Left renal cortex interstitium (tissue), 4 donors: ENCODE measurements around the gene SLC25A43. TPM values are rescaled to one million over a fixed set of nuclear protein-coding genes. Genes with fewer than 3 reads are reported as not detected.
"Not testable (repeated sequence)": the region's sequence is repeated elsewhere in the genome, so short reads cannot be mapped to it uniquely, and the experiment has no call there.

ENCODE experiments used
- DNase-seq, 4 donors: peaks; one replicate each; pipeline ENCODE4 v3.0.0-alpha.2; 2013; ENCODE audit warnings: low read depth in 4 of 4, low spot score in 2 of 4, missing footprints in 1 of 4
- polyA plus RNA-seq, 4 donors: library from polyadenylated mRNA; unstranded; fragments of 120-200 nt; gene quantifications; one replicate each; pipeline ENCODE4 v1.2.1, GENCODE V29; 2013; ENCODE audit not compliant: insufficient read length in 4 of 4

Gene SLC25A43
- 1 to 10 TPM; 3.1 to 6.7 (median 4.5) TPM for polyA plus RNA-seq

- DNase-seq, result no peak
These were observed at the start of gene SLC25A43 for GRCh38 chrX:119398974-119399771. Gene SLC25A43 (plus strand): TSS chrX:119399336. CDS start chrX:119399404, 68 bp downstream.

GRCh38 chrX:119359618-119360382 is 39.3 kb upstream of the SLC25A43 start:
- no peak for DNase-seq

- not testable (repeated sequence) for DNase-seq
These were observed 37.7 kb upstream of the SLC25A43 start for GRCh38 chrX:119361451-119361850.

DNA sequence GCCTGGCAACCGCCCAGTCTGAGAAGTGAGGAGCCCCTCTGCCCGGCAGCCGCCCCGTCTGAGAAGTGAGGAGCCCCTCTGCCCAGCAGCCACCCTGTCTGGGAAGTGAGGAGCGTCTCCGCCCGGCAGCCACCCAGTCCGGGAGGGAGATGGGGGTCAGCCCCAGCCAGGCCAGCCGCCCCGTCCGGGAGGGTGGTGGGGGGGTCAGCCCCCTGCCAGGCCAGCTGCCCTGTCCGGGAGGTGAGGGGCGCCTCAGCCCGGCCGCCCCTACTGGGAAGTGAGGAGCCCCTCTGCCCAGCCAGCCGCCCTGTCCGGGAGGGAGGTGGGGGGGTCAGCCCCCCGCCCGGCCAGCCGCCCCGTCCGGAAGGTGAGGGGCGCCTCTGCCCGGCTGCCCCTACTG is 37.1 kb upstream of the SLC25A43 start:
- DNase-seq, result not testable (repeated sequence)

DNA sequence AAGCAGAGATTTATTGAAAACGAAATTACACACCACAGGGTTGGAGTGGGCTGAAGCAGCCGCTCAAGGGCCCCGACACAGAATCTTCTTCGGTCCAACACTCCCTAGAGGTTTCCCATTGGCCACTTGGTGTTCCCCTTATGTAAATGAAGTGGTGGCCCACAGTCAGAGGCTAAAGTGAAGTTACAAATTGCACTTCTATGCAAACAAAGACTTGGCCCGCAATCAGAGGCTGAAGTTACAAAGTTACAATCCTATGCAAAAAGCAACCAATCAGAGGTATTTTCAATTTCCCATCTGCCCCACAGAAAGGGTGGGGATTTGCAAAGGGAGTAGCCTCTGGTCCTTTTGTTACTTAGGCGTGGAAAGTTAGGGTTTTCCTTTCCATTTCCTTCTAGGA is 35.7 kb upstream of the SLC25A43 start:
- no peak for DNase-seq

DNA sequence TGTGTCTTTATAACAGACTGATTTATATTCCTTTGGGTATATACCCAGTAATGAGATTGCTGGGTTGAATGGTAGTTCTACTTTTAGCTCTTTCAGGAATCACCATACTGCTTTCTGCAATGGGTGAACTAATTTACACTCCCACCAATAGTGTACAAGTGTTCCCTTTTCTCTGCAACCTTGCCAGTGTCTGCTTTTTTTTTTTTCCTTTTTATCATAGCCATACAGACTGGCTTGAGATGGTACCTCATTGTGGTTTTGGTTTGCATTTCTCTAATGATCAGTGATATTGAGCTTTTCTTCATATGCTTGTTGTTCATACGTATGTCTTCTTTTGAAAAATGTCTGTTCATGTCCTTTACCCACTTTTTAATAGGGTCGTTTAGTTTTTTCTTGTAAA is 27.3 kb upstream of the SLC25A43 start:
- not testable (repeated sequence) for DNase-seq

GRCh38 chrX:119374736-119375135 is 24.4 kb upstream of the SLC25A43 start:
- no peak for DNase-seq

GRCh38 chrX:119375561-119375960 is 23.6 kb upstream of the SLC25A43 start:
- no peak for DNase-seq

DNA sequence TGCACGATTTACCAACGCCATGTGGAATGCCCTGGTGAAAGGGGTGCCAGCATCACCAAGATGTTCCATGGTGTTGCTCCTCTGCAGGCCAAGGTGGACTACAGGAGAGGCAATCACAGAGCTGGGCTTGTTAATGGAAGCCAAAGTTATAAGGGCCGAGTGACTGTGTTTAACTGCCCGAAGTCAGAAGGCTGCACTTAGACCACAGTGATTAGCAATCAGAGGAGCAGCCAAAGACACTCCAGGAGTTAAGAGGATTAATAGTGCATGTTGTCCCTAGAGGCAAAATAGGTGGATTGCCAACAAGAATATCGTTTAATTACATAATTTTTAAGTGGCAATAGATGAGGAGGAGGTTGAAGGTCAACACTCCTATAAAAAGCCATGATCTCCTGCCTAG is 22.8 kb upstream of the SLC25A43 start:
- DNase-seq, result no peak

DNA sequence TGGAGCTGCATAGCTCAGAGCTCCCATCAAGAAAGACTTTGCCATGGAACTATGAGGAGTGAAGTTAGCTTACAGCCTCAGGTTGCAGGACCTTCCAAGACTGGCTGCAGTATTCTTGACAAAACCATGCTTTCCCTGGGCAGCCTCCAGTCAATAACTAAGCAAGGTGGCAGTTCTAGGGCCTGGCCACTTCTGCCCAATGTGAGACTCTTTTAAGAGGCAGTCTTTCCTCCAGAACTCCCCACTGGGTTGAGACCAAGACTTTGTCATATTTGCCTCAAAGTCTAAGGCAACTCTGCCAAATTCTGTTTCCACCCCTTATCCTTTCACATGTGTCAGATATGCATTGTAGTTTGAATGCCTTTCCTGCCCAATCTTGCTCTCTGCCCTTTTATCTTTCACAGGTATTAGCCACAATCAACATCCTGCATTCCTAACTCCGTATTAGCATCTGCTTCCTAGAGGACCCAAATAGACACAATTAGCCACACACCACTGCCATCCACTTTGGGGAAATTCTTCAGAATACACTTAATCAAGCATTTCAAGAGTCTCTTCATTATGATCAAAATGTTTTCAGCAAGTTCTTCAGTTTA is 17.7 kb upstream of the SLC25A43 start:
- no peak for DNase-seq

DNA sequence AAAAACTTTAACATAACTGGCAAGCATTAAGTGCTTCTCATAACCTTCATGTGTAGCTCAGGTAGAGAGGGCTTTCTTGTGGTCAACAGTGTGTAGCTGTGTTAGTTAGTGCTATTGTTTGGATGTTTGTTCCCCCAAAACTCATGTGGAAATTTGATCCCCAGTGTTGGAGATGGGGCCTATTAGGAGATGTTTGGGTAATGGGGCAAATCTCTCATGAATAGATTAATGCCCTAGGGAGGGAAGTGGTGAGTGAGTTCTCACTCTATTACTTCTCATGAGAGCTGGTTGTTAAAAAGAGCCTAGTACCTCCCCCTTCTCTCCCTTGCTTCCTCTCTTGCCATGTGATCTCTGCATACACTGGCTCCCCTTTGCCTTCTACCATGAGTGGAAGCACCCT is 16.5 kb upstream of the SLC25A43 start:
- no peak for DNase-seq

DNA sequence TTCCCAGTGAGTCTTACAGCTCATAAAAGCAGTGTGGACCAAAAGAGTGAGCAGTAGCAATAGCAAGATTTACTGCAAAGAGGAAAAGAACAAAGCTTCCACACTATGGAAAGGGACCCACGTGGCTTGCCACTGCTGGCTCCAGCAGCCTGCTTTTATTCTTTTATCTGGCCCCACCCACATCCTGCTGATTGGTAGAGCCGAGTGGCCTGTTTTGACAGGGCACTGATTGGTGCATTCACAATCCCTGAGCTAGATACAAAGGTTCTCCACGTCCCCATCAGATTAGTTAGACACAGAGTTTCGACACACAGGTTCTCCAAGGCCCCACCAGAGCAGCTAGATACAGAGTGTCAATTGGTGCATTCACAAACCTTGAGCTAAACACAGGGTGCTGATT is 12.5 kb upstream of the SLC25A43 start:
- not testable (repeated sequence) for DNase-seq

GRCh38 chrX:119387426-119387825 is 11.7 kb upstream of the SLC25A43 start:
- DNase-seq, result not testable (repeated sequence)

- no peak for DNase-seq
These were observed 9.9 kb upstream of the SLC25A43 start for GRCh38 chrX:119389214-119389613.

DNA sequence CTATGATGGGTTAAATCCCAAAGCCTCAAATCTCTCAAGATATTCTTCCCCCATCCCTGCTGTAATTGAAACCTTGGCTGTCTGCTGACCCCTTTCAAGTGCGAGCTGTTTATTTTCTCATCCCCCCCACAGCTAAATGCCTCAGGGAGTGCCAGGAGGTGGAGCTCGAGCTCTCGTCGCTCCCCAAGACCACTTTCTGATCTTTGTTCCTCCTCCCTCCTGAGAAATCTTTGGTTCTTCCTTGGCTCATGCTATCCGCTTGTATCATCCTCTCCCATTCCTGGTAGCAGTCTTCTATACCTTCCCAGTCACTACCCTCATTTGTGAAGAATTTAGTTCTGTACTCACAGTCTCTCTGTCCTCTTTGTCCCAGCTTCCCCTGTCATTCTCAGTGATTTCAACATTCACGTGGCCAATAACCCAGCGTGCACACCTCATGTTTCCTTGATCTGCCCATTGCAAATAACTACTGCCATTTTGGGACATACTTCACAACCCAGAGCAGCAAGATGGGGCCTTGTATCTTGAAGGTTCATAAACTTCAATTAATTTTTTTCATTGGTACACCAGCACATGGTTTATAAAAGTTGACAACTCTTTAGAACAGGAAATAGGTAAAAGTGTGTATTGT is 9.2 kb upstream of the SLC25A43 start:
- peak in 2 of 4 donors; percentile 5 to 25 for DNase-seq

GRCh38 chrX:119391279-119391678 is 7.9 kb upstream of the SLC25A43 start:
- DNase-seq, result no peak

DNA sequence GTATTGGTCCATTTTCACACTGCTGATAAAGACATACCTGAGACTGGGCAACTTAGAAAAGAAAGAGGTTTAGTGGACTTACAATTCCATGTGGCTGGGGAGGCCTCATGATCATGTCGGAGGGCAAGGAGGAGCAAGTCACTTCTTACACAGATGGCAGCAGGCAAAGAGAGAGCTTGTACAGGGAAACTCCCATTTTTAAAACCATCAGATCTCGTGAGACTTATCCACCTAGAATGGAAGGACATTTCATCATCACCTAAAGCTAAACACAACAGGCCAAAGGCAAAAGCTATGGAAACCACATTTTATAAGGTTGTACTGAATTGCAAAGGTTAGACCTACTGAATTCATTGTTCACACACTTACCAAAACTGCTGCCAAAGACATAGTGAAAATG is 6.0 kb upstream of the SLC25A43 start:
- no peak for DNase-seq

DNA sequence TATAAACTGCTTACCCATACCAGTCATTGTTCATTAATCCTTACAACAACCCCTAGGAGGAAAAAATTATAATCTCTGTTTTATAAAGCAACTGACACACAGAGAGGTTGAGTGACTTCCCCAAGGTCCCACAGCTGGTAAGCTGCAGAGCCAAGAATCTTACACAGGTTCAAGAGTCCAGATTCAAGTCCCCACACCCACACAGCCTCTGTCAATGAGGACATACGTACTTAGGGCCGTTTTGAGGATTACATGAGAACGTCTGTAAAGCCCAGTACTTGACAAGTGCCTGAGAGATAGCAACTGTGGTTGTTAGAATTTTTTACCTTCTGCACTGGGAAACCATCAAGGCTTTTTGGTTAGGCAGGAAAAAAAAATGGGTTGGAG is 556 bp upstream of the SLC25A43 start:
- no peak for DNase-seq

- no peak for DNase-seq
These were observed 601 bp downstream of the SLC25A43 start for GRCh38 chrX:119399772-119400101.

GRCh38 chrX:119401569-119401968 is 2.4 kb downstream of the SLC25A43 start:
- DNase-seq, result no peak

DNA sequence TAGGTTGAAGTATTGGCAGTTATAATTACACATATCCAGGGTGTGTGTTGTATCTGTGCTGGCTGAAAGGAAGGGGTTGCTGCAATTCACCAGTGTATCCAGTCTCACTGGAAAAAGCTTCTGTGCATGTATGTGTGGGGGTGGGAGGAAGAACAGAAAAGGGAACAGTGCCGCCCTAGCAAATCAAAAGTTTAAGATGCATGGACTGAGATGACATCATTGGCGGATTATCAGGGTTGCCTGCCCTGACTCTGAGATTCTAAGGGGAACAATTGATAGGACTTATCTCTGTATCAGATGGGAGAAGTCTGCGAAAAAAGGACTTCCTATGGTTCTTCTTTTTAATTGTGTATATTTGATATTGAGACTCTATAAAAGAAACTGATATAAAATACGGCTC is 3.5 kb downstream of the SLC25A43 start:
- DNase-seq, result no peak
